Measurements from ENCODE around the gene TTC9B.

Gene TTC9B

DNA sequence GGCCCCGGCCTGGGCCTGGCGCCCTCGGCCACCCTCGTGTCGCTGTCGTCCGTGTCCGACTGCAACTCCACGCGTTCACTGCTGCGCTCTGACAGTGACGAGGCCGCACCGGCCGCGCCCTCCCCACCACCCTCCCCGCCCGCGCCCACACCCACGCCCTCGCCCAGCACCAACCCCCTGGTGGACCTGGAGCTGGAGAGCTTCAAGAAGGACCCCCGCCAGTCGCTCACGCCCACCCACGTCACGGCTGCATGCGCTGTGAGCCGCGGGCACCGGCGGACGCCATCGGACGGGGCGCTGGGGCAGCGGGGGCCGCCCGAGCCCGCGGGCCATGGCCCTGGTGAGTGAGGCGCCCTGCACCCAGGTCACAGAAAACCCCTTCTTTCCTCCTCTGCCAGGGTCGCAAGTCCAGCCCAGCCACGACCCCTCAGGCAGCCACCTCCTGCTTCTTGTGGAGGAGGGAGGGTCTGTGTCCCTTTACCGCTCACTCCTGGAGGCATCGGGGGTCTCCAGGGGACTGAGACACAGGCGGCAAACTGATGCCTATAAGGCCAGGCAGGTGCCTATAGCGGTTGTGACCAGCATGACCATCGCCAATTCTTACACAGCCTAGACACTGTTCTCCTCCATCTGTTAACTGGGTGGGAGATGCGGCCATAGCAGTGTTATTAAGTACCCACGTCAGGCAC lies 4.2 kb downstream of the TTC9B start:
- in situ Hi-C loops (cut with HindIII; ENCODE audit: low pct_ligation_motif_present, low sequenced_read_pairs) = no loop called here
- Histone ChIP-seq H3K36me3 (replicated peaks) (no peaks in the 10 kb centered on the region), H3K4me3 (ENCODE audit: low read depth, low read length) (no peak overlapping the region), H3K27me3 (replicated peaks) (peaks cover 18% of the 10 kb centered on the region), H3K27ac (no peak overlapping the region)
- TF ChIP-seq CTCF (IDR thresholded peaks at IDR 0.05; ENCODE audit: low read depth, low read length, missing control alignments) = no peak
- DNase-seq = no peak

GRCh38 chr19:40213251-40213829 lies 4.8 kb downstream of the TTC9B start:
- no peak overlapping the region for H3K27ac ChIP-seq
- in situ Hi-C loops (cut with HindIII; ENCODE audit: low pct_ligation_motif_present, low sequenced_read_pairs) = no loop called here
- peaks cover 18% of the 10 kb centered on the region for H3K27me3 ChIP-seq (replicated peaks)
- TF ChIP-seq CTCF (IDR thresholded peaks at IDR 0.05; ENCODE audit: low read depth, low read length, missing control alignments) = no peak
- H3K36me3 ChIP-seq (replicated peaks) = no peaks in the 10 kb centered on the region
- no peak overlapping the region for H3K4me3 ChIP-seq (ENCODE audit: low read depth, low read length)
- DNase-seq = no peak

DNA sequence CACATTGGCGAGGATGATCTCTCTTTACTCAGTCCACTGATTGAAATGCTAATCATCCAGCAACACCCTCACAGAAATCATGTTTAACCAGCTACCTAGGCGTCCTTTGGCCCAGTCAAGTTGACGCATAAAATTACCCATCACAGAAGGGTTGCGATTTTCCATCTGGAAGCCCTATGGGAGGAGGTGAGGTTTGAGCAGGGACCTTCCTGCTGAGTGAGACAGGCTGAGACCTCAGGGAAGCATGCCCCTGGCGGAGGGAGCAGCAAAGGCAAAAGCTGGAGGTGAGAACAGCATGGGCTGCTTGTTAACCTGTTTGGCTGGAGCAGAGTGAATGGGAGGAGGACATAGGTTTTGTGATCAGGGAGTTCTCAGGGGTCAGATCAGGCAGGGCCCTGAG lies 7.3 kb downstream of the TTC9B start:
- no peaks in the 10 kb centered on the region for H3K27me3 ChIP-seq (replicated peaks)
- in situ Hi-C loops (cut with HindIII; ENCODE audit: low pct_ligation_motif_present, low sequenced_read_pairs) = no loop called here
- DNase-seq = no peak
- no peaks in the 10 kb centered on the region for H3K36me3 ChIP-seq (replicated peaks)
- H3K4me3 ChIP-seq (ENCODE audit: low read depth, low read length) = no peak overlapping the region
- no peak for TF ChIP-seq CTCF (IDR thresholded peaks at IDR 0.05; ENCODE audit: low read depth, low read length, missing control alignments)
- H3K27ac ChIP-seq = no peak overlapping the region

- DNase-seq = no peak
- TF ChIP-seq CTCF (IDR thresholded peaks at IDR 0.05; ENCODE audit: low read depth, low read length, missing control alignments) = no peak
- Histone ChIP-seq H3K27ac (no peak overlapping the region), H3K27me3 (replicated peaks) (no peaks in the 10 kb centered on the region), H3K4me3 (ENCODE audit: low read depth, low read length) (no peak overlapping the region), H3K36me3 (replicated peaks) (no peaks in the 10 kb centered on the region)
- in situ Hi-C loops (cut with HindIII; ENCODE audit: low pct_ligation_motif_present, low sequenced_read_pairs) = no loop called here
Measured at GRCh38 chr19:40208602-40209001, 9.6 kb downstream of the TTC9B start.

GRCh38 chr19:40205760-40206159 lies 12.4 kb downstream of the TTC9B start:
- peaks cover 2% of the 10 kb centered on the region for H3K36me3 ChIP-seq (replicated peaks)
- in situ Hi-C loops (cut with HindIII; ENCODE audit: low pct_ligation_motif_present, low sequenced_read_pairs) = no loop called here
- no peak overlapping the region for H3K27ac ChIP-seq
- no peaks in the 10 kb centered on the region for H3K27me3 ChIP-seq (replicated peaks)
- no peak for DNase-seq
- H3K4me3 ChIP-seq (ENCODE audit: low read depth, low read length) = no peak overlapping the region
- TF ChIP-seq CTCF (IDR thresholded peaks at IDR 0.05; ENCODE audit: low read depth, low read length, missing control alignments) = no peak

DNA sequence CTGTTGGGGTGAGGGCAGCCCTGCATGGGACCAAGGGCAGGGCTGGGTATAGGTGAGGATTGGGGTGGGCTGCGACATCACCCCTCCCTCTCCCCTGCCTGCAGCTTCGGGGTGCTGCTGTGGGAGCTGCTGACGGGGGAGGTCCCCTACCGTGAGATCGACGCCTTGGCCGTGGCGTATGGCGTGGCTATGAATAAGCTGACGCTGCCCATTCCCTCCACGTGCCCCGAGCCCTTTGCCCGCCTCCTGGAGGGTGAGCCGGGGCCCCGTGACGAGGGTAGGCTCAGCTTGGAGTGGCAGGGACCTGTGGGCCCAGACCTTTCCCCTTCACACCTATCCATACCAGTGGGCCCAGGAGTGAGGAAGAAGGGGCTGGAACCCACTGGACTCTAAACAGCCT lies 13.8 kb downstream of the TTC9B start:
- no peak for DNase-seq
- no peak for TF ChIP-seq CTCF (IDR thresholded peaks at IDR 0.05; ENCODE audit: low read depth, low read length, missing control alignments)
- no peaks in the 10 kb centered on the region for H3K27me3 ChIP-seq (replicated peaks)
- peaks cover 2% of the 10 kb centered on the region for H3K36me3 ChIP-seq (replicated peaks)
- no peak overlapping the region for H3K4me3 ChIP-seq (ENCODE audit: low read depth, low read length)
- H3K27ac ChIP-seq = no peak overlapping the region
- in situ Hi-C loops (cut with HindIII; ENCODE audit: low pct_ligation_motif_present, low sequenced_read_pairs) = no loop called here

Measured in brain microvascular endothelial cell (primary cell).